Stimulated activated CD4-positive, alpha-beta T cell treated with anti-CD3 and anti-CD28 coated beads, Interleukin-12 subunit alpha, Interleukin-12 subunit beta, amount 100 ng/mL, for 24 hours (primary cell): ENCODE data around the gene ATP8A1.
"Not testable (repeated sequence)": the region's sequence is repeated elsewhere in the genome, so short reads cannot be mapped to it uniquely, and the experiment has no call there.

Experiments
- DNase-seq, 2 experiments: peaks; one replicate each; pipeline ENCODE4 v3.0.0-alpha.2; 2020; ENCODE audit warnings: low read depth in 2 of 2

Gene ATP8A1

DNA sequence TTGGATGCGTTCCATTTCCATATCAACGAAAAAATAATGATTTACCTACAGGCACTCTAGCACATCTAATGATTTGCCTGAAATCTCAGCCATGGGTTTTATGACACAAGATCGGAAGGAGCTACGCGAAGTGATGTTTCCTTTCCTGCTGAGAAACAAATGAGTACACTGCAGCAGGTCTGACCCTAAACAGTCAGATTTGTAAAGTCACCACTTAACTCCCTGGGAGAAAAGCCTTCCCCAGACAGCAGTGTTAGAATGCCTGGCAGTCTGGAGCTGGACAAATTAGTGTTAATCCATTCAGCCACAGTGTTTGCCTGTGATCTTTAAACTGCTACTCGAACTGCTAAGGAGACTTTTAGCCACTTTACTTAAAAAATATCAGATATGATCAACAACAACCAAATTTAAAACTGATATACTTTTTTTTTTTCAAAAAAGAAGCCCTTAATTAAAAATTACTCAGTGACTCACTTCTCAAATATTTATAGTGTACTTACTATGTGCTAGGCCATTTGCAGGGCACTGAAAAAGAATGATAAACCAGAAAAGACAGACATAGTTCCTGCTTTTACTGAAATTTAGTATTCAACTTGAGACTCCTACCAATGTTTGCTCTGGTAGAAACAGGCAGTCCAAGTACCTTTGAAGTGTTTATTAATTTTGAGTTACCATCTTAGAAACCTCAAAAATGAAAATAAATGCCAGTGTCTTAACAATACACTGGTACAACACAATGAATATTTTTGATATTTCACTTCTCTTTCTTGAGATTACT is 155.1 kb downstream of the ATP8A1 start:
- no peak for DNase-seq

GRCh38 chr4:42498040-42498439 is 158.9 kb downstream of the ATP8A1 start:
- DNase-seq = no peak

- no peak for DNase-seq
These were observed 159.6 kb downstream of the ATP8A1 start for GRCh38 chr4:42497142-42497910.

- DNase-seq = no peak
These were observed 163.9 kb downstream of the ATP8A1 start for GRCh38 chr4:42492962-42493361.

DNA sequence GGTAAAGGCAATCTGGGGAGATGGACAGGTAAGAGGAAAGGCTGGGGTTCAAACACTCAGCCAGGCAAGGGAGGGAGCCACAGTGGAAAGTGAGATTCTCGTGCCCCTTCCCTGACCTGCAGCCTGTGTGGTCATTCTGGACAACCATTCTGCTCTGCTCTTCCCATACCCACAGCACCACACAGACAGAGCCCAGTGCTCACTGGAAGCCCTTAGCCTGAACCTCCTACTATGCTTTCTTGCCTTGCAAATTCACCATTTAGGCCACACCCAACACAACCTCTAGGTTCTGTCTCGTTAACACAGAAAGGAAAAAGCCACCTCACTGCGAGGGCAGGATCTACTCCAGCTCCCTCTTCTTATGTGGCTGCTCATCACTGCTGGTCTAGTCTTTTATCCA is 166.9 kb downstream of the ATP8A1 start:
- no peak for DNase-seq

GRCh38 chr4:42489095-42489494 is 167.8 kb downstream of the ATP8A1 start:
- DNase-seq = no peak

GRCh38 chr4:42488554-42488953 is 168.4 kb downstream of the ATP8A1 start:
- DNase-seq = no peak

DNA sequence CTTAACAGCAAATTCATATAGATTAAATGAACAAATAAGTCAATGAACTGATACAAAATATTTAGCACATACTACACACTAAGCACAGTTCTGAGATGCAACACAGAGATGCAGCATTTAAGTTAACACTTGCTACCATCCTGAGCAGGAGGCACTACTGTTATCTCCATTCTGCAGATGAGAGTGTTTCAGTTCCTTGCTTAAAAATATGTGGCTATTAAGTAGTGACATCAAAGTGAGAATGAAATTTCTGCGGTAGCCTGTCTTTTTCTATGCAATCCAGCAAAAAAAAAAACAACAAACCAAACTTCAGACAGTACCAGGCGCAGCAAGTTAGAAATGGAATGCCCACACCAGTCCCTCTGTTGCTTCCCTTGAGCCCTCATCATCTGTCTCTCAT is 168.8 kb downstream of the ATP8A1 start:
- no peak for DNase-seq

DNA sequence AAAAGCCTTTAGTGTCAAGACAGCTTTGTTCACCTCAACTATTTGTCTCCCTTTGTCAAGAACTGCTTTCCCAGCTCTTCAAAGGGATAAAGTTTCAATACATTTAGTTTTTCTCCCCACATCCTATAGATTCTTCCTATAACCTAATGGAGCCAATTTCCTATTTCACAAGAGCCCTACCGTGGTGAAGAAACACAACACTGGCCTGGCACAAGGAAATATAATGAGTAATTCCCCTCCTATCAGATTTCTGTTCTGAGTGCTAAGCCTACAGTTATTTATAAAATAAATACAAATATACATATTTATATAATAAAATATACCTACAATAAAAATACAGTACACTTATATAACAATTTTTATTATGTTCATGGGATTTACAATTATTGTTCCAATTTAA is 169.7 kb downstream of the ATP8A1 start:
- DNase-seq = no peak

GRCh38 chr4:42486156-42486555 is 170.7 kb downstream of the ATP8A1 start:
- not testable (repeated sequence) for DNase-seq

- DNase-seq = no peak
These were observed 172.3 kb downstream of the ATP8A1 start for GRCh38 chr4:42484630-42485029.

DNA sequence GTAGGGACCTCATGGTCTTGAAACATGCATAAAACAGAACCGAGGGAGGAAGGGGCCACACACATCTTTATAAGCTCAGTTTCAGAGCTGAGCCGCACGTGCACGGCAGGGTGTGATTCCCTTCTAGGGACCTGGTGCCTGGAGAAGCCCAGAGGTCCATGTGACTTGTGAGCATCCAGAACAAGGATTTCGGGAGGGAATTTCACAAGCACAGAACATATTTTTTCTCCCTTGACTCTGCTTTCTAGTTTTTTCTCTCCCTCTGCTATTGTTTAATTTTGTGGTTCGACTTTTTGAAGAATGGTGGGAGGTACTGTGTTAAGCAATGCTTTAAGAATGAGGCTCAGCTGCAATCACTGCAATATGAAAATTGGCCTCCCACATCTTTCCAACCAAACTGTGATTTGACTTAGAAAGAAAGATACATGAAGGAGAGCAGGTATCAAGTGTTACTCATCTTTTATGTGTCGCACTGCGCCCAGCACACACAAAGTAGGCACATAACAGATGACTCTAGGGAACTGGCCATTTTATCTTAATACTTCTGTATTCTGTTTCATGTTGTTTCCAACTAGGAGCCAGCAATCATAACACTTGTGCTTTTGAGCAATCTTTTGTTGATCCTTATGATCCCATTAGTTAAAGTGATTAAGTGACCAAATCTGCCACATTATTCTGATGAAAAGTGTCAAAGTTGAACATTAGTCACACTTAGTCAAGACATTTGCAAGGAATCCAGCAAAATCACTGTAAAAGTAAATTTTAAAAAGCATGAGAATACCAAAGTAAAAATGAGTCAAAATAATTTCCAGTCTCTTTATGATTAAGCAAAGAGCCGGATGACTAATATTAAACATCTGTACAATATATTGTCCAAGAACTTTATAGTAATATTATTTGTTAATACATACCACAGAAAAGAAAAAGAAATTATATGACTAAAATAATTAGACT is 173.2 kb downstream of the ATP8A1 start:
- no peak for DNase-seq

DNA sequence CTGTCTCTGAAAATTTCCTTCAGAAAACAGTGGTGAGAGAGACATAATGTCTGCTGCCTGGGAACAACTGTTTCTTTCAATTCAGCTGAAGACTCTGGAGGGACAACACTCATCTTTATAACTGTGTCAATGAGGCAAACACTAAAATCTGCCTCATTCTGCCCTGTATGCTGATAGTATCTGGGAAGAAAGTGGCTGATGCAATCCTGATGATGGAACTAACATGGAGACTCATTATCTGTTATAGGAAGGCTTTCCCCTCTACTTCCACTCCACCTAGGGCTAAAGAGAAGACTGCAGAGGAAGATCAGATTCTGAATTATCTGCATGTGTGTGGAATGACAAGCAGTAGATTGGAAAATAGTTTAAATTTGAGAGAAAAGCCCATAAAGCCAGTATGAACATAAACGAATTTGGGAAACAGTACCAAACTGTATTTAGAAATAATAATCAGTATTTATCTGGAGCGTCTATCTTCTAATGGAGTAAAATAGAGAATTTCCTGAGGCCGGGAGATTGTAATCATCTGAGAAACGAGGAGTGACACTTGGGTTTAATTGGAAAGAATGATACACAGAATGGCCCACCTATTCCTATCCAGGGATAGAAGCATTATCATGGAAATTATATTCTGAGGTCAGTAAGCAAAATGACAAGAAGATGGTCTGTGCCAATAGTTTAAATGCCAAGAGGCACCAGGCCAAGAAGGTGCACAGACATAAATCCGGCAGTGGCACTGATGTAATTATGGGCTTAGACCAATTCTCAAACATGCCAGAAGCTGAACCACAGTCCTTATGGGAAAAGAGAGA is 174.2 kb downstream of the ATP8A1 start:
- DNase-seq = no peak

GRCh38 chr4:42480717-42481116 is 176.2 kb downstream of the ATP8A1 start:
- no peak for DNase-seq

- DNase-seq = no peak
These were observed 176.6 kb downstream of the ATP8A1 start for GRCh38 chr4:42480281-42480680.

- DNase-seq = no peak
These were observed 178.0 kb downstream of the ATP8A1 start for GRCh38 chr4:42478946-42479345.

GRCh38 chr4:42478509-42478908 is 178.4 kb downstream of the ATP8A1 start:
- no peak for DNase-seq

DNA sequence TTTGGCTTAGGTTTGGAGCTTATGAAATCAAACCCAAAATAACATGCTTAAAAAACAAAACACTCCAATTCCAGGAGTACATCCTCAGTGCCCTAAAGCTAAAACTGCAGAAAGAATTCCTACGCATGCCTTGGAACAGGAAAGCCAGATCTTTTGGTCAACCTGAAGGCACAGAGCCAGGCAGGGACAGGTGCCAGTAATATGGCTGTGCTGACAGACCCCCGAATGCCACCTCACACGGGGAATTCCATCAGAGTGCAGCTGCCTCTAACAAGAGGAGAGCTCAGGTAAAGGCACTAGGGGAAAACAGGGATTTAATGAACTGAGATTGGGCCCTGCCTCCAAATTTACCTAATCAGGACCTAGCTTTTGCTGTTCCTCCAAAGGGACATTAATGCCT is 182.5 kb downstream of the ATP8A1 start:
- DNase-seq = no peak

DNA sequence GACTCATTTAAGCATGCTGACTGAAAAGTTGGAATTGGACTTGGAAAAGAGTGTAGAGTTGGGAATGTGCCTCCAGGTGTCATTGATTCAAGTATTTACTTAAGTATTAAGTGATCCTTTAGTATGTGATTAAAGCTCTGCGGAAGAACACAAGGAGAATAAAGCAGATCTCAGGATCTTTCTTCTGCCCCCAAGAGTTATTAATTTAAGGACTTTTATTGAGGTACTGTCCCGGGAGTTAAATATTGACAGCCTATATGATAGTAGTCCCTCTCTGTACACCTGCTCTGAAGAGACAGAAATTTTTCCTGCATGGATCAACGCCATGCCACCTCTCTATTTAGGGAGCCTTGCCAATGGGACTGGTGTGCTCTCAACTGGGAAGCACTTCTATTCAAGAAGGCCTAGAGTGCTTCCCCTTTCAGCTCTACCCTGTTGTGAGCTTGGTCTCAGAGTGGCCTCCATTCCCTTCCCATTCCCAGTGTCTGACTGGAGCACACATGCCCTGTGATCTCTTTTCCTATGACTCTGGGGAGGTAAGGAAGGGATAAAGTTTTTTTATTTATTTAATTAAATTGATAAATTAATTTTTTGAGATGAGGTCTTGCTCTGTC is 183.7 kb downstream of the ATP8A1 start:
- no peak for DNase-seq

DNA sequence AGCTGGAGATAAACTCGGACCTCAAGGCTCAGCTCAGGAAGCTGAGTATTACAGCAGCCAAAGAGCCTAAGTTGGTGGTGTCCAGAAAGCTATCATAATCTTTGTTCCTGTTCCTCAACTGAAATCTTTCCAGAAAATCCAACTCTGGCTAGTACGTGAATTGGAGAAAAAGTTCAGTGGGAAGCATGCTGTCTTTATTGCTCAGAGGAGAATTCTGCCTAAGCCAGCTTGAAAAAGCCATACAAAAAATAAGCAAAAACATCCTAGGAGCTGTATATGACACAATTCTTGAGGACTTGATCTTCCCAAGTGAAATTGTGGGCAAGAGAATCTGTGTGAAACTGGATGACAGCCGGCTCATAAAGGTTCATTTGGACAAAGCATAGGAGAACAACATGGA is 185.0 kb downstream of the ATP8A1 start:
- DNase-seq = no peak

GRCh38 chr4:42470023-42470422 is 186.9 kb downstream of the ATP8A1 start:
- DNase-seq = no peak
